ENCODE data around the gene COBL.

The COBL gene

GRCh38 chr7:51224811-51225595, 91.6 kb downstream of the COBL start:
- Histone ChIP-seq H3K9me2 (replicated peaks; ENCODE audit: control insufficient read depth, low read length) (no peaks in the 10 kb centered on the region), H3K27me3 (ENCODE audit: control insufficient read depth, low read length) (no peaks in the 10 kb centered on the region), H3K27ac (ENCODE audit: low read depth, low read length) (no peak overlapping the region), H3K4me3 (ENCODE audit: low read length) (no peak overlapping the region), H3K4me2 (ENCODE audit: low read length) (no peak overlapping the region), H3K79me2 (ENCODE audit: control insufficient read depth, low read length) (no peaks in the 10 kb centered on the region), H4K20me1 (ENCODE audit: control insufficient read depth, insufficient read depth, low read depth, low read length) (no peaks in the 10 kb centered on the region), H3K9me3 (ENCODE audit: control insufficient read depth, insufficient read depth, low read length) (no peaks in the 10 kb centered on the region), H3K4me1 (ENCODE audit: control insufficient read depth, low read length) (no peaks in the 10 kb centered on the region), H3F3A (ENCODE audit: control insufficient read depth, insufficient read depth) (no peaks in the 10 kb centered on the region), H3K36me3 (ENCODE audit: control insufficient read depth, low read length) (no peaks in the 10 kb centered on the region)
- TF ChIP-seq CTCF (IDR thresholded peaks at IDR 0.05; ENCODE audit: low read depth, low read length, poor library complexity, severe bottlenecking) (no peak), EZH2phosphoT487 (IDR thresholded peaks at IDR 0.05; ENCODE audit: borderline replicate concordance, low read length) (no peak)

GRCh38 chr7:51223505-51223904, 93.1 kb downstream of the COBL start:
- TF ChIP-seq CTCF (IDR thresholded peaks at IDR 0.05; ENCODE audit: low read depth, low read length, poor library complexity, severe bottlenecking) (no peak), EZH2phosphoT487 (IDR thresholded peaks at IDR 0.05; ENCODE audit: borderline replicate concordance, low read length) (no peak)
- Histone ChIP-seq H3K27ac (ENCODE audit: low read depth, low read length) (no peak overlapping the region), H3K9me2 (replicated peaks; ENCODE audit: control insufficient read depth, low read length) (no peaks in the 10 kb centered on the region), H3K79me2 (ENCODE audit: control insufficient read depth, low read length) (no peaks in the 10 kb centered on the region), H4K20me1 (ENCODE audit: control insufficient read depth, insufficient read depth, low read depth, low read length) (no peaks in the 10 kb centered on the region), H3F3A (ENCODE audit: control insufficient read depth, insufficient read depth) (no peaks in the 10 kb centered on the region), H3K4me1 (ENCODE audit: control insufficient read depth, low read length) (no peaks in the 10 kb centered on the region), H3K27me3 (ENCODE audit: control insufficient read depth, low read length) (no peaks in the 10 kb centered on the region), H3K4me2 (ENCODE audit: low read length) (no peak overlapping the region), H3K4me3 (ENCODE audit: low read length) (no peak overlapping the region), H3K9me3 (ENCODE audit: control insufficient read depth, insufficient read depth, low read length) (no peaks in the 10 kb centered on the region), H3K36me3 (ENCODE audit: control insufficient read depth, low read length) (no peaks in the 10 kb centered on the region)

- Histone ChIP-seq H4K20me1 (ENCODE audit: control insufficient read depth, insufficient read depth, low read depth, low read length) (no peaks in the 10 kb centered on the region), H3K36me3 (ENCODE audit: control insufficient read depth, low read length) (no peaks in the 10 kb centered on the region)
Measured at GRCh38 chr7:51222916-51223315, 93.7 kb downstream of the COBL start.

More at GRCh38 chr7:51222916-51223315, 93.7 kb downstream of the COBL start:
- H3K4me1 ChIP-seq (ENCODE audit: control insufficient read depth, low read length): no peaks in the 10 kb centered on the region
- no peaks in the 10 kb centered on the region for H3K9me2 ChIP-seq (replicated peaks; ENCODE audit: control insufficient read depth, low read length)
- H3K27ac ChIP-seq (ENCODE audit: low read depth, low read length): no peak overlapping the region
- no peaks in the 10 kb centered on the region for H3K79me2 ChIP-seq (ENCODE audit: control insufficient read depth, low read length)
- H3K4me2 ChIP-seq (ENCODE audit: low read length): no peak overlapping the region
- TF ChIP-seq EZH2phosphoT487 (IDR thresholded peaks at IDR 0.05; ENCODE audit: borderline replicate concordance, low read length) (no peak), CTCF (IDR thresholded peaks at IDR 0.05; ENCODE audit: low read depth, low read length, poor library complexity, severe bottlenecking) (no peak)
- no peaks in the 10 kb centered on the region for H3K9me3 ChIP-seq (ENCODE audit: control insufficient read depth, insufficient read depth, low read length)
- H3F3A ChIP-seq (ENCODE audit: control insufficient read depth, insufficient read depth): no peaks in the 10 kb centered on the region
- no peak overlapping the region for H3K4me3 ChIP-seq (ENCODE audit: low read length)
- no peaks in the 10 kb centered on the region for H3K27me3 ChIP-seq (ENCODE audit: control insufficient read depth, low read length)
